HG02885 (cell line): ENCODE results near the gene PCDH1.
"Not testable (repeated sequence)": the region's sequence is repeated elsewhere in the genome, so short reads cannot be mapped to it uniquely, and the experiment has no call there.

ENCODE experiments used
- ATAC-seq: cut with Tn5 transposase; IDR thresholded peaks from one replicate; pipeline ENCODE4 v1.9.1; 2021; ENCODE audit warnings: mild to moderate bottlenecking; ENCODE audit not compliant: unreplicated experiment, poor library complexity

Gene PCDH1

GRCh38 chr5:141840280-141840812, 37.9 kb downstream of the PCDH1 start:
- ATAC-seq, result no peak

- no peak for ATAC-seq
Observed at GRCh38 chr5:141839015-141839513, 39.1 kb downstream of the PCDH1 start.

GRCh38 chr5:141838326-141839014, 39.7 kb downstream of the PCDH1 start:
- no peak for ATAC-seq

- no peak for ATAC-seq
Observed at GRCh38 chr5:141835928-141836670, 42.1 kb downstream of the PCDH1 start.

- no peak for ATAC-seq
Observed at GRCh38 chr5:141834331-141834730, 43.9 kb downstream of the PCDH1 start.

- no peak for ATAC-seq
Observed at GRCh38 chr5:141832131-141832530, 46.1 kb downstream of the PCDH1 start.

- ATAC-seq, result no peak
Observed at GRCh38 chr5:141828162-141828561, 50.0 kb downstream of the PCDH1 start.

GRCh38 chr5:141826674-141827073, 51.5 kb downstream of the PCDH1 start:
- ATAC-seq, result no peak

- ATAC-seq, result peak; percentile 47
Observed at GRCh38 chr5:141825791-141826560, 52.2 kb downstream of the PCDH1 start.

- no peak for ATAC-seq
Observed at GRCh38 chr5:141825241-141825671, 53.0 kb downstream of the PCDH1 start.

- no peak for ATAC-seq
Observed at GRCh38 chr5:141824717-141825116, 53.5 kb downstream of the PCDH1 start.

GRCh38 chr5:141823056-141823455, 55.2 kb downstream of the PCDH1 start:
- ATAC-seq, result no peak

GRCh38 chr5:141822144-141822543, 56.1 kb downstream of the PCDH1 start:
- ATAC-seq, result no peak

GRCh38 chr5:141821430-141821925, 56.7 kb downstream of the PCDH1 start:
- no peak for ATAC-seq

GRCh38 chr5:141820686-141821085, 57.5 kb downstream of the PCDH1 start:
- not testable (repeated sequence) for ATAC-seq

- no peak for ATAC-seq
Observed at GRCh38 chr5:141817631-141818030, 60.6 kb downstream of the PCDH1 start.

- ATAC-seq, result no peak
Observed at GRCh38 chr5:141816598-141817399, 61.4 kb downstream of the PCDH1 start.

GRCh38 chr5:141815796-141816180, 62.4 kb downstream of the PCDH1 start:
- ATAC-seq, result no peak

GRCh38 chr5:141815051-141815795, 63.0 kb downstream of the PCDH1 start:
- no peak for ATAC-seq
